GM21723 (cell line): ENCODE measurements around the gene OGDH.
"Not testable (repeated sequence)": the region's sequence is repeated elsewhere in the genome, so short reads cannot be mapped to it uniquely, and the experiment has no call there.

ENCODE experiments used
- ATAC-seq: cut with Tn5 transposase; IDR thresholded peaks from one replicate; pipeline ENCODE4 v1.9.1; 2021; ENCODE audit warnings: mild to moderate bottlenecking, moderate library complexity; ENCODE audit not compliant: unreplicated experiment

The OGDH gene

GRCh38 chr7:44700322-44700721 is 93.9 kb downstream of the OGDH start:
- no peak for ATAC-seq

- not testable (repeated sequence) for ATAC-seq
These were observed 97.0 kb downstream of the OGDH start for GRCh38 chr7:44703391-44703790.

GRCh38 chr7:44703921-44704320 is 97.5 kb downstream of the OGDH start:
- ATAC-seq: no peak

GRCh38 chr7:44705434-44705833 is 99.0 kb downstream of the OGDH start:
- ATAC-seq: no peak

- no peak for ATAC-seq
These were observed 100.5 kb downstream of the OGDH start for GRCh38 chr7:44706788-44707557.

- ATAC-seq: no peak
These were observed 101.3 kb downstream of the OGDH start for GRCh38 chr7:44707558-44708230.

GRCh38 chr7:44709011-44709915 is 102.8 kb downstream of the OGDH start:
- ATAC-seq: no peak

GRCh38 chr7:44709945-44710596 is 103.6 kb downstream of the OGDH start:
- no peak for ATAC-seq

- ATAC-seq: no peak
These were observed 105.1 kb downstream of the OGDH start for GRCh38 chr7:44711528-44711927.

GRCh38 chr7:44712012-44712411 is 105.6 kb downstream of the OGDH start:
- ATAC-seq: no peak

- ATAC-seq: no peak
These were observed 106.7 kb downstream of the OGDH start for GRCh38 chr7:44713141-44713540.

GRCh38 chr7:44713680-44714335 is 107.4 kb downstream of the OGDH start:
- ATAC-seq: no peak

GRCh38 chr7:44716205-44716604 is 109.8 kb downstream of the OGDH start:
- no peak for ATAC-seq

- no peak for ATAC-seq
These were observed 113.9 kb downstream of the OGDH start for GRCh38 chr7:44720301-44720700.

GRCh38 chr7:44724276-44724675 is 117.8 kb downstream of the OGDH start:
- no peak for ATAC-seq

- ATAC-seq: not testable (repeated sequence)
These were observed 119.8 kb downstream of the OGDH start for GRCh38 chr7:44726250-44726649.

- ATAC-seq: no peak
These were observed 120.9 kb downstream of the OGDH start for GRCh38 chr7:44727158-44727936.

GRCh38 chr7:44727937-44728262 is 121.5 kb downstream of the OGDH start:
- ATAC-seq: no peak

- no peak for ATAC-seq
These were observed 123.6 kb downstream of the OGDH start for GRCh38 chr7:44729949-44730590.
